Stimulated activated naive CD8-positive, alpha-beta T cell treated with anti-CD3 and anti-CD28 coated beads, Interleukin-15, Interleukin-2, amounts not matched to agents 100 U/mL and 50 U/mL, for 24 hours (primary cell): ENCODE results near the gene CCSER1.

Experiments
- ATAC-seq: fragments of 150-1000 bp; cut with Tn5 transposase; one replicate; pipeline ENCODE4 v1.10.0; 2021
- DNase-seq: peaks from one replicate; pipeline ENCODE4 v3.0.0; 2021

The CCSER1 gene

GRCh38 chr4:90958256-90958895, 831.2 kb downstream of the CCSER1 start:
- DNase-seq (no peak), ATAC-seq (no peak)

DNA sequence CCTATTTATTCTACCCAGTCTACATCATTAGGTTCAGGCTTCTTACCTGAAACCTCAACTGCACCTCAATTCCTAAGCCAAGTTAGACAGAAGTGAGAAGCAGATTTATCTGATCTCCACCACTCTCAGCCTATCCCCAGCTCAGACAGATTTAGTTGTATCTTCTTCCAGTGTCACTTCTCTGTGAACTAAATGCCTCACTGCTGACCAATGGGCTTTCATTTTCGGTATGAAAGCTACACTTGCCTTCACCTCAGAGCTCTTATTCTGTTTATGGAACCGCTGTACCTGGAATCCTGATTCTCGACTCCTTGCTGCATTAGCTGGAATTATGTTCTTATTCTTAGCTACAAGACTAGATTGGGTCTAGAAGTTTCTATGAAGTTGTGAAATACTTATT, 833.2 kb downstream of the CCSER1 start:
- ATAC-seq (no peak), DNase-seq (no peak)

DNA sequence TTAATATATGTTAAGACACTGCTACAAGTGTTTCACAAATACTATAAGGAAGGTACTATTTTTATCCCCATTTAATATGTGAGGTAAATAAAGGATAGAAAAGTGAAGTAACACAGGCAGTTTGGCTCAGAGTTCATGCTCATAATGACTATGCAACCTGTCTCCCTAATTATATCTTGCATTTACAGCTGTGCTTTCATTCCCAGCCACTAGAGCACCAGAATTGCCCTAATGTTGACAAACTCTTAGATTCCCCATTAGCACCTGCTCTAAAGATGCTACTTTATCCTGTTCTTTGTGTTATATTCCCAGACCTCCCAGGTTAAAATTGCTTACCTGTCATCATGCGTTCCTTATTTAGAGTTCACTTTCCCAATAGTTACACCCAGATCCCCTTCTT, 833.6 kb downstream of the CCSER1 start:
- ATAC-seq (no peak), DNase-seq (no peak)

GRCh38 chr4:90970021-90970420, 842.8 kb downstream of the CCSER1 start:
- ATAC-seq (no peak), DNase-seq (no peak)

GRCh38 chr4:90977726-90978125, 850.5 kb downstream of the CCSER1 start:
- ATAC-seq: no peak
- no peak for DNase-seq

GRCh38 chr4:90979556-90979955, 852.4 kb downstream of the CCSER1 start:
- no peak for DNase-seq
- ATAC-seq: no peak

DNA sequence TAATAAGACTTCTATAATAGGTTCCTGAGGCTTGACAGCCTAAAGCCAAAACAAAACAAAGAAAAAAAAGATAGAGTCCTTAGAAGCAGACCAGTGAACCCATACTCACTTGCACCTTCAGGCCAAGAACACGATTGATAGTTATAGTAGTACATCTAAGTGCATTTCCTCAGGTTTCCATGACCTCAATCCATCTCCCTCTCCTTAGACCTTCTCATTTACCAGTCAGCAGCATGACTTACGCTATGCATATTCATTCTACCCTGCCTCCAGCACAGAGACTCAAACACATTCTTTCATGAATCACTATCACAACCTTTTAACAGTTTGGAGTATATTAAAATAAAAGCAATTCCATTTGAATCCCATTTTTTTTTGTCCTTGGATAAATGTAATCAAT, 855.6 kb downstream of the CCSER1 start:
- ATAC-seq (no peak), DNase-seq (no peak)

- ATAC-seq: no peak
- DNase-seq: no peak
These were observed 863.1 kb downstream of the CCSER1 start for GRCh38 chr4:90990284-90990683.

DNA sequence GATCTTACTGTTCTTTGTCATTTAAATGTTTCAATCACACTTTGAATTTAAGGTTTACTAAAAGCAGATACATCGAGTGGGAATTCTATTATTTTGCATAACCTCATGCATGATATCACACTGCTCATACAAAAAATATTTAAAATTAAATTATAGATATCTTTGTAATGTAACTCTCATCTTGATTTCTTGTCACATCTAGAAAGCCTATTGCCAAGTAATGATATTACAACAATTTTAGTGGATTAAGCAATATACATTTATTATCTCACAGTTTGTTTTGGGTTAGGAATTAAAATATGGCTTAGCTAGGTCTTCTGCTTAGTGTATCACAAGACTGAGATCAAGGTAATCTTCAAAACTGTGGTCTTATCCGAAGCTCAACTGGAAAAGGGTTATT, 865.0 kb downstream of the CCSER1 start:
- no peak for ATAC-seq
- DNase-seq: no peak

DNA sequence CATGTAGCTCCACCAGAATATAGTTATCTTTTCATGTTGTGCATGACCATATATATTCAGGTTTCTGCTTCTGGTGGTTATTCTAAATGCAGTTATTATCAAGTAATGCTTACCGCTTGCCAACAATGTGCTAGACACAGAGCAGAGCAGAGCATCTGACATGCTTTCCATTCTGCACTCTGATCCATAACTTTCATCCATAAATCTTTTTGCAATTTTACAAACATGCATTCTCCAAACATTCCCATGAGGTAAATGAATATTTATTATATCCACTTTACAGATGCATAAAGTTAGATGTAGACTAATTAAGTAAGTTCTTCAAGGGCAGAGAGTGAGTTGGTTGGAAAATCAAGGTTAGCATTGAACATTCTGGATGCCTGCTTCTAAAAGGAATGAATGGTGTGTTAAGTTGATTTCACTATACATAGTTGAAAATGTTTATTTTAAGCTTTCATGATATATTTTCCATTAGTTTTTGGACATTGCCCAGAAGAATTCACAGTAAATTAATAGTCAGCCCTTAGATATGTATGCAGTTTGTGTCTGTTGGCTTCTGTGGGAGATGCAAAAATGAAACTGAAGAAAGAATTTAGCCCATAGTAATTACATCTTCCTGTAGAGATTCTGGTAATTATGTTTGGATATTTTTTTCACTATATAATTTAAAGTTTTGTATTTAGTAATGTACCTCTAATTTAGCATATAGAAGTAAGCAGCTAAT, 867.8 kb downstream of the CCSER1 start:
- no peak for ATAC-seq

GRCh38 chr4:90995996-90996395, 868.8 kb downstream of the CCSER1 start:
- DNase-seq (no peak), ATAC-seq (no peak)

More for the DNA sequence above, 867.8 kb downstream of the CCSER1 start:
- no peak for DNase-seq

- ATAC-seq: no peak
- DNase-seq: no peak
These were observed 869.6 kb downstream of the CCSER1 start for GRCh38 chr4:90996813-90997212.

DNA sequence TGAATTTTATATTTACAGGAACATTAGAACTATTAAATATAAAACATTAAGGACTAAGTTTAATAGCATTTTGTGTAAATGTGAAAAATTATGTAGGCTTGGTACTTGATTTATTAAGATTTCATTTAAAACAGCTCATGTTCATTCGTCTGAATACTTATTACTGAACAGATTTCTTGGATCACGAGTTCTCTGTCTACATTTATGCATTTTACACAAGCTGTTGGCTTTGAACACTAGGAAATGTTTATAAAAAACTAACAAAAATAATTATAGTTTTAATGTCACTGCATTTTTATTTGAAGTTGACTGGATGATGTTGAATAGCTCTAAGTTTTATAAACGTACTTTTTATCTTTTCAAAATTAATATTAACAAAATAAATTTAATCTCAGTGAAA, 888.7 kb downstream of the CCSER1 start:
- DNase-seq: no peak
- ATAC-seq: no peak

GRCh38 chr4:91019513-91019912, 892.3 kb downstream of the CCSER1 start:
- ATAC-seq: no peak
- DNase-seq: no peak

GRCh38 chr4:91025241-91026148, 898.3 kb downstream of the CCSER1 start:
- ATAC-seq (no peak), DNase-seq (no peak)

DNA sequence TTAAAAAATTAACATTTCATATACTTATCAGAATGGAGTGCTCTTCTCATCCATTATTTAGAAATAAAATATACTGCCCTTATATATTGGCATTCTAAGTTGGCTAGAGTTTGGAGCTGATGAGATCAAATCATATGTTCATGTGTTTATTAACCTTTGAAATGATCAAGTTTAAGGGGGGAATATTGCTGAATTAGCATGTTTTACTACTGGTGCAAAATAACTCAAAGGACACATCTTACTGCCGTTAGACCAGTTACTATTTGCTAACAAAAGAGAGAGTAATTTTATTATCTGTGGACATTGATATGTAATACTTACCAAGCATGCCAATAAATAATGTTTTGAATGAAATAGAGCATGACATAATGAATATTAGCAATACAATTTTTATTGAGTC, 901.0 kb downstream of the CCSER1 start:
- DNase-seq (no peak), ATAC-seq (no peak)

- DNase-seq (no peak), ATAC-seq (no peak)
These were observed 904.6 kb downstream of the CCSER1 start for GRCh38 chr4:91031761-91032160.

DNA sequence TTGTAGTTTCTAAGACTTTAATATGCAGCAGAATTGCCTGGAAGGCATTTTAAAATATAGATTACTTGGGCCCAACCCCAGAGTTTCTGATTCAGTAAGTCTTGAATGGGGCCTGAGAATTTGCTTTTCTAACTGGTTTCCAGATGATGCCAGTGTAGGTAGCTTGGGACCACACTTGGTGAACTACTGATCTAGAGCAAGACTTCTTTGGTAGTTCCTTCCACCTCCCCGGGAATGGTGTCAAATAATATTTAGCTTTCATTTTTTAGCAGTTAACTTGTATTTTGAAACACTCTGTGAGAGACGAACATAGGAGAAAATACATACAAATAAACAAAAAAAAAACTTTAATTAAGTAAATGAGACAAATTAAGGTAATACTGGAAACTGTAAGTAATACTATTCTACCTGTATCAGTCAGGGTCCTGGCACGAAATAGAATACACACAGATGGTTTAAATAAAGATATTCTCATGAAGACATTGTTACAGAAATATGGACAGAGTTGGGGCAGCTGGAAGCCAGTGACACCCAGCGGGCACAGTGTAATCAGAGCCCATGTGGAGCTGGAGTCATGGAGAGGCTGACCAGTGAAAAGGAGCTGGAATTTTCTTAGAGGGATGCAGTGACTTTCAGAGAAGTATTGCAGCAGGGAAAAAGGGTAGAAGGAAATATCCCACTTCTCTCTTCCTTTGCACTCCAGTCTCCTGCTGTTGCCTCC, 905.7 kb downstream of the CCSER1 start:
- no peak for ATAC-seq

GRCh38 chr4:91035276-91035675, 908.1 kb downstream of the CCSER1 start:
- ATAC-seq (no peak), DNase-seq (no peak)

More for the DNA sequence above, 905.7 kb downstream of the CCSER1 start:
- no peak for DNase-seq

GRCh38 chr4:91037951-91038350, 910.8 kb downstream of the CCSER1 start:
- DNase-seq (no peak), ATAC-seq (no peak)

DNA sequence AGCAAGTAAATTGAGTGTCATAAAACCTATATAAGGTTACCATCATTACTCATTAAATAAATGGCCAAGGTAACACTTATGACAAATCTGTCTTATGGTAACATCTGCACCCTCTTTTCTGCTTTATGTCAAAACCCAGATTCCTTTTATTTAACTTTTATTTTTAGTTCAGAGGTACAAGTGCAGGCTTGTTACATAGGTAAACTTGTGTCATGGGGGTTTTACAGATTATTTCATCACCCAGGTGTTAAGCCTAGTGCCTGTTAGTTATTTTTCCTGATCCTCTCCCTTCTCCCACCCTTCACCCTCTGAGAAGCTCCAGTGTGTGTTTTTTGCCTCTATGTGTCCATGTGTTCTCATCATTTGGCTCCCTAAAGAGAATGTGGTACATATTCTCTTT, 930.7 kb downstream of the CCSER1 start:
- DNase-seq (no peak), ATAC-seq (no peak)

DNA sequence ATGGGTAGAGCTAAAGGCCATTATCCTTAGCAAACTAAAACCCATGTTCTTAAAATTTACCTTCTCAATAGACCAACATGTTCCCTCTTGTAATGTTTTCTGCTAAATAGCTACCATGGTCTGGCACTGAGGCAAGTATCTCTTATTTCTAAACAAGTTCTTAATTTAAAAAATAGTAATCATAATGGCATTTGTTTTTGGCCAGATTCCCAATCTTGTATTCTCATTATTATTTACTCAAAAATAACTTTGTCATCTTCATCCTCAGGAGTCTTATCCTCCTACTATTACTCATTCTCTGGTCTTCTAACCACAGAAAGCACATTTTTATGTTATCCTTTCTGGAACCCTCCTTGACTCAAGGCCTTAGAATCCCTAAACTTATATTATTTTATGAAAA, 931.2 kb downstream of the CCSER1 start:
- no peak for ATAC-seq
- DNase-seq: no peak
